SJCRH30 (cell line): ENCODE results near the gene KRT6B. TPM values are rescaled to one million over a fixed set of nuclear protein-coding genes. Genes with fewer than 3 reads are reported as not detected.

ENCODE experiments used
- DNase-seq, 2 experiments: peaks; one replicate each; pipeline ENCODE4 v3.0.0-alpha.2; 2015 to 2020
- H3K27ac ChIP-seq: fragments of 250-450 bp; sonication (Bioruptor Pico); 2 replicates; pipeline ENCODE4 v1.5.1; 2020; ENCODE audit warnings: mild to moderate bottlenecking, moderate library complexity
- H3K27me3 ChIP-seq: fragments of 250-450 bp; sonication (Bioruptor Pico); 2 replicates; pipeline ENCODE4 v1.5.1; 2020; ENCODE audit warnings: mild to moderate bottlenecking, moderate library complexity
- H3K36me3 ChIP-seq: fragments of 250-450 bp; sonication (Bioruptor Pico); 2 replicates; pipeline ENCODE4 v1.5.1; 2020; ENCODE audit warnings: mild to moderate bottlenecking, moderate library complexity
- H3K4me1 ChIP-seq: fragments of 250-450 bp; sonication (Bioruptor Pico); 2 replicates; pipeline ENCODE4 v1.5.1; 2020; ENCODE audit warnings: mild to moderate bottlenecking, moderate library complexity
- H3K4me3 ChIP-seq: fragments of 250-450 bp; sonication (Bioruptor Pico); 2 replicates; pipeline ENCODE4 v1.5.1; 2020; ENCODE audit warnings: mild to moderate bottlenecking, moderate library complexity
- H3K9me3 ChIP-seq: fragments of 250-450 bp; sonication (Bioruptor Pico); replicated peaks from 2 replicates; pipeline ENCODE4 v1.5.1; 2020; ENCODE audit warnings: mild to moderate bottlenecking, moderate library complexity
- total RNA-seq: library from RNA; depleted of rRNA; stranded (reverse); fragments of >200 nt; shearing (Covaris generic); gene quantifications from 2 replicates; pipeline ENCODE4 v1.2.3, GENCODE V29; 2014; rRNA removed

Gene KRT6B
- total RNA-seq, 1 experiment from 2014 or later: not detected

- H3K27ac ChIP-seq: no peak overlapping the region
- H3K27me3 ChIP-seq: peaks cover 6% of the 10 kb centered on the region; the same call in 1 of the 2 replicates
- H3K9me3 ChIP-seq: no peaks in the 10 kb centered on the region
- no peak overlapping the region for H3K4me3 ChIP-seq
- H3K36me3 ChIP-seq: no peaks in the 10 kb centered on the region
- no peak for DNase-seq
- no peaks in the 10 kb centered on the region for H3K4me1 ChIP-seq
Observed at GRCh38 chr12:52402377-52402776, 49.6 kb downstream of the KRT6B start.

GRCh38 chr12:52401926-52402325 lies 50.0 kb downstream of the KRT6B start:
- Histone ChIP-seq H3K4me1 (no peaks in the 10 kb centered on the region), H3K4me3 (no peak overlapping the region), H3K27ac (no peak overlapping the region), H3K36me3 (no peaks in the 10 kb centered on the region), H3K9me3 (no peaks in the 10 kb centered on the region), H3K27me3 (peaks cover 10% of the 10 kb centered on the region; the same call in 1 of the 2 replicates)
- DNase-seq: no peak

- Histone ChIP-seq H3K4me3 (no peak overlapping the region), H3K36me3 (no peaks in the 10 kb centered on the region), H3K9me3 (no peaks in the 10 kb centered on the region), H3K4me1 (no peaks in the 10 kb centered on the region), H3K27ac (no peak overlapping the region), H3K27me3 (peaks cover 10% of the 10 kb centered on the region; the same call in 1 of the 2 replicates)
- DNase-seq: no peak
Observed at GRCh38 chr12:52401526-52401925, 50.4 kb downstream of the KRT6B start.

GRCh38 chr12:52400906-52401305 lies 51.0 kb downstream of the KRT6B start:
- DNase-seq: no peak
- no peaks in the 10 kb centered on the region for H3K36me3 ChIP-seq
- no peaks in the 10 kb centered on the region for H3K4me1 ChIP-seq
- no peaks in the 10 kb centered on the region for H3K9me3 ChIP-seq
- H3K27me3 ChIP-seq: peaks cover 11% of the 10 kb centered on the region; the same call in 1 of the 2 replicates
- H3K27ac ChIP-seq: no peak overlapping the region
- H3K4me3 ChIP-seq: no peak overlapping the region

GRCh38 chr12:52399756-52400155 lies 52.2 kb downstream of the KRT6B start:
- H3K27me3 ChIP-seq: peaks cover 15% of the 10 kb centered on the region; the same call in 1 of the 2 replicates
- no peak overlapping the region for H3K4me3 ChIP-seq
- DNase-seq: no peak
- no peak overlapping the region for H3K27ac ChIP-seq
- H3K4me1 ChIP-seq: no peaks in the 10 kb centered on the region
- H3K9me3 ChIP-seq: no peaks in the 10 kb centered on the region
- H3K36me3 ChIP-seq: no peaks in the 10 kb centered on the region

- no peak for DNase-seq
- Histone ChIP-seq H3K4me3 (no peak overlapping the region), H3K27ac (no peak overlapping the region), H3K9me3 (no peaks in the 10 kb centered on the region), H3K27me3 (peaks cover 15% of the 10 kb centered on the region; the same call in 1 of the 2 replicates), H3K4me1 (no peaks in the 10 kb centered on the region), H3K36me3 (no peaks in the 10 kb centered on the region)
Observed at GRCh38 chr12:52398176-52398575, 53.8 kb downstream of the KRT6B start.

GRCh38 chr12:52396656-52397055 lies 55.3 kb downstream of the KRT6B start:
- Histone ChIP-seq H3K27me3 (peaks cover 12% of the 10 kb centered on the region), H3K4me3 (no peak overlapping the region), H3K36me3 (no peaks in the 10 kb centered on the region), H3K27ac (no peak overlapping the region), H3K9me3 (no peaks in the 10 kb centered on the region), H3K4me1 (no peaks in the 10 kb centered on the region)
- no peak for DNase-seq

Other genes with a start within 250 kb of the KRT6B start
- 1.5 and 2.8 TPM in 2 replicates for gene KRT7, start 218.9 kb downstream of the KRT6B start, total RNA-seq
- 0.25 and 0.30 TPM in 2 replicates for gene KRT86, start 177.5 kb downstream of the KRT6B start, total RNA-seq
- 0.06 TPM in 1 of 2 replicates, not detected in the other for gene KRT81, start 160.6 kb downstream of the KRT6B start, total RNA-seq
- not detected in 2 replicates for gene KRT83, start 130.7 kb downstream of the KRT6B start, total RNA-seq
- not detected in 2 replicates for gene KRT85, start 84.7 kb downstream of the KRT6B start, total RNA-seq
- gene KRT84, start 66.5 kb downstream of the KRT6B start, total RNA-seq: not detected in 2 replicates
- not detected in 2 replicates for gene KRT82, start 45.8 kb downstream of the KRT6B start, total RNA-seq
- not detected in 2 replicates for gene KRT75, start 17.8 kb downstream of the KRT6B start, total RNA-seq
- gene KRT6C, start 21.7 kb upstream of the KRT6B start, total RNA-seq: not detected in 2 replicates
- not detected in 2 replicates for gene KRT6A, start 41.1 kb upstream of the KRT6B start, total RNA-seq
- not detected in 2 replicates for gene KRT5, start 68.2 kb upstream of the KRT6B start, total RNA-seq
- not detected in 2 replicates for gene KRT71, start 101.0 kb upstream of the KRT6B start, total RNA-seq
- not detected in 2 replicates for gene KRT74, start 121.7 kb upstream of the KRT6B start, total RNA-seq
- gene KRT72, start 149.3 kb upstream of the KRT6B start, total RNA-seq: not detected in 2 replicates
- not detected in 2 replicates for gene KRT73, start 166.4 kb upstream of the KRT6B start, total RNA-seq
- gene KRT2, start 200.1 kb upstream of the KRT6B start, total RNA-seq: not detected in 2 replicates
- gene KRT1, start 228.3 kb upstream of the KRT6B start, total RNA-seq: not detected in 2 replicates